Vagina (tissue), 2 donors: ENCODE data around the gene TSPAN9. TPM values are rescaled to one million over a fixed set of nuclear protein-coding genes. Genes with fewer than 3 reads are reported as not detected.

Experiments
- DNase-seq, 2 donors: peaks; one replicate each; pipeline ENCODE4 v3.0.0-alpha.2; 2017; ENCODE audit errors: extremely low spot score in 2 of 2
- H3K27ac ChIP-seq: fragments of 200-600 bp; sonication (generic); one replicate; pipeline ENCODE4 v1.5.1; 2019
- H3K27me3 ChIP-seq: fragments of 200-600 bp; sonication (generic); one replicate; pipeline ENCODE4 v1.5.1; 2019
- H3K36me3 ChIP-seq, 2 donors: fragments of 200-600 bp; sonication (generic); one replicate each; pipeline ENCODE4 v1.5.1; 2017 to 2019
- H3K4me1 ChIP-seq: fragments of 200-600 bp; sonication (generic); one replicate; pipeline ENCODE4 v1.5.1; 2019
- H3K4me3 ChIP-seq, 2 donors: fragments of 200-600 bp; sonication (generic); 1 replicate in 1 of 2; 2 replicates in 1 of 2; pipeline ENCODE4 v1.5.1; 2016 to 2019
- H3K9me3 ChIP-seq: fragments of 200-600 bp; sonication (generic); one replicate; pipeline ENCODE4 v1.5.1; 2019
- CTCF ChIP-seq, 3 experiments: fragments of 450-650 bp in 2 of 3; fragments of 200-600 bp in 1 of 3; sonication (generic) in 1 of 3; IDR thresholded peaks; one replicate each; pipeline ENCODE4 v1.5.1; 2017 to 2019; ENCODE audit warnings: antibody characterized with exemption in 3 of 3, mild to moderate bottlenecking in 2 of 3, moderate library complexity in 2 of 3
- POLR2A ChIP-seq, 2 donors: fragments of 450-650 bp; IDR thresholded peaks; one replicate each; pipeline ENCODE4 v1.6.1; 2017; ENCODE audit warnings: antibody characterized with exemption in 2 of 2, mild to moderate bottlenecking in 2 of 2, moderate library complexity in 2 of 2
- POLR2AphosphoS5 ChIP-seq, 2 donors: sonication (generic); formaldehyde crosslinking; IDR thresholded peaks; one replicate each; pipeline ENCODE4 v1.9.0; 2017; ENCODE audit warnings: antibody characterized with exemption in 2 of 2, mild to moderate bottlenecking in 2 of 2, low read depth in 1 of 2; ENCODE audit not compliant: insufficient read depth in 1 of 2
- intact Hi-C: fragments of 100-400 bp; cut with DNase I; formaldehyde crosslinking; loops from one replicate; pipeline ENCODE4 v1.15.1; 2023
- total RNA-seq: library from RNA; depleted of rRNA; stranded (reverse); fragments of >200 nt; gene quantifications from one replicate; pipeline ENCODE4 v1.2.3, GENCODE V29; 2016

TSPAN9 gene
- total RNA-seq, 1 donor from 2014 or later: 32.2 TPM

DNA sequence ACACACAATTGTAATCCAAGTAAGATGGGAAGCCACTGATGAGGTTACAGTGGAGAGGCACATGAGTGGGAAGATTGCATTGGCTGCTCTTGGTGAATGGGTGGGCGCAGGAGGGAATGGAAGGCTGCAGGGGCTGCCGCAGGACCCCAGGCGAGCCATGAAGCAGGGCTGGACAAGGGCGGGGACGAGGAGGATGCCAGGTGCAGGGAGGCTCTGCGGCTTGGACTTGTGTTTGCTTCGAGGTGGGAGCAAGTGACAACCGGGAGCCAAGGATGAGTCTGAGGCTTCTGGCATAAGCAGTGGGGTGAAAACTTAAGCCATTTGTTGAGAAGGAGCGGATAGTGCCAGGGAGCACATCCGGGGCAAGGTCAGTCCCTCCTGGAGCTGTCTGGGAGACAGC, 115.0 kb downstream of the TSPAN9 start:
- Histone ChIP-seq H3K27me3 (no peaks in the 10 kb centered on the region), H3K36me3 (no peaks in the 10 kb centered on the region), H3K27ac (no peak overlapping the region), H3K4me3 (no peak overlapping the region), H3K4me1 (no peaks in the 10 kb centered on the region), H3K9me3 (no peaks in the 10 kb centered on the region)
- intact Hi-C loops: no loop called here
- TF ChIP-seq CTCF (IDR thresholded peaks at IDR 0.05): no peak
- no peak for DNase-seq

DNA sequence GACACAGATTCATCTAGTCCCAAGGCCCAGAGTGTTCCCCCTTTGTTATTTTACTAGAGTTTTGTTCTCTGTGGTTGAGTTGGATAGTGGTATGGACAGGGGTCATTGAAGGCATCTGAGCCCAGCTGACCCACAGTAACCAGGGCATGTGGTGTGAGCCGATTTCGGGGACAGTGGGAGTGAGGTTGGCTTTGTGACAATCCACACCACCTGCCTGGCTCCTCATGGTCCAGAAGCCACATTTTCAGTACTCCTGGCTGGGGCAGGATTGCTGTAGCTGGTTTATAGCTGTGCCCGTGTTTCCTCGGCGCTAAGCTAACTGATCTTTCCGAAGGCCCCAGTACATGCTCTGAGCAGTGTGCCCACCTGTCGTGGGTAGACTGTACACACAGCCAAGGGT, 116.0 kb downstream of the TSPAN9 start:
- H3K4me1 ChIP-seq: no peaks in the 10 kb centered on the region
- no peaks in the 10 kb centered on the region for H3K27me3 ChIP-seq
- no peaks in the 10 kb centered on the region for H3K9me3 ChIP-seq
- H3K36me3 ChIP-seq: no peaks in the 10 kb centered on the region
- no peak overlapping the region for H3K4me3 ChIP-seq
- no peak overlapping the region for H3K27ac ChIP-seq
- intact Hi-C loops: no loop called here
- DNase-seq: no peak
- TF ChIP-seq POLR2A (IDR thresholded peaks at IDR 0.05) (no peak), CTCF (IDR thresholded peaks at IDR 0.05) (no peak), POLR2AphosphoS5 (IDR thresholded peaks at IDR 0.05; ENCODE audit: insufficient read depth in 1 of 2, low read depth in 1 of 2) (no peak)

- TF ChIP-seq POLR2AphosphoS5 (IDR thresholded peaks at IDR 0.05; ENCODE audit: insufficient read depth in 1 of 2, low read depth in 1 of 2): no peak
- TF ChIP-seq CTCF (IDR thresholded peaks at IDR 0.05): no peak
- TF ChIP-seq POLR2A (IDR thresholded peaks at IDR 0.05): no peak
- intact Hi-C loops: no loop called here
- no peak overlapping the region for H3K27ac ChIP-seq
- DNase-seq: no peak
- no peaks in the 10 kb centered on the region for H3K36me3 ChIP-seq
- H3K27me3 ChIP-seq: no peaks in the 10 kb centered on the region
- H3K9me3 ChIP-seq: no peaks in the 10 kb centered on the region
- no peak overlapping the region for H3K4me3 ChIP-seq
- peaks cover 4% of the 10 kb centered on the region for H3K4me1 ChIP-seq
Observed at GRCh38 chr12:3193755-3194154, 116.6 kb downstream of the TSPAN9 start.

DNA sequence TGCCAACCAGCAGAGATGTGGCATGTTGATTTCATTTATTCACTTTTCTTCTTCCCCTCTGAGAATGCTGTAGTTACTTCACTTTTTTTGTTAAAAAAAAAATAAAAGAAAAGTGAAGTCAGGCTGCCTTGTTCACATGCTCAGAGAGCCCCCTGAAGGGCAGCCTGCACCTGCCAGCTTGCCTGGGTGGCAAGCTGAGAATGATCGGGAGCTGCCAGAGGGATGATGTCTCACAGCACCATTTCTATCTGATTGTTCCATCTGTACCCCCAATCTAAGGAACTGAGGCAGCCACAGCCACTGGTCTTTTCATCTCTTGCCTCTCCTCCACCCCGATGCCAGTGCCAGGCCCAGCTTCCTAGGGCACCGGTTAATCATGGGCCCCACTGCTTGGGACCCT, 118.2 kb downstream of the TSPAN9 start:
- TF ChIP-seq CTCF (IDR thresholded peaks at IDR 0.05): no peak
- no peak for TF ChIP-seq POLR2AphosphoS5 (IDR thresholded peaks at IDR 0.05; ENCODE audit: insufficient read depth in 1 of 2, low read depth in 1 of 2)
- TF ChIP-seq POLR2A (IDR thresholded peaks at IDR 0.05): no peak
- DNase-seq: no peak
- Histone ChIP-seq H3K4me1 (peaks cover 19% of the 10 kb centered on the region), H3K4me3 (no peak overlapping the region), H3K27ac (no peak overlapping the region), H3K9me3 (no peaks in the 10 kb centered on the region), H3K36me3 (no peaks in the 10 kb centered on the region), H3K27me3 (no peaks in the 10 kb centered on the region)
- intact Hi-C loops: no loop called here

- Histone ChIP-seq H3K4me3 (no peak overlapping the region), H3K9me3 (no peaks in the 10 kb centered on the region), H3K4me1 (peaks cover 23% of the 10 kb centered on the region), H3K27me3 (no peaks in the 10 kb centered on the region), H3K27ac (no peak overlapping the region), H3K36me3 (no peaks in the 10 kb centered on the region)
- TF ChIP-seq CTCF (IDR thresholded peaks at IDR 0.05) (no peak), POLR2A (IDR thresholded peaks at IDR 0.05) (no peak), POLR2AphosphoS5 (IDR thresholded peaks at IDR 0.05; ENCODE audit: insufficient read depth in 1 of 2, low read depth in 1 of 2) (no peak)
- intact Hi-C loops: no loop called here
- DNase-seq: no peak
Observed at GRCh38 chr12:3195859-3196483, 118.8 kb downstream of the TSPAN9 start.
